Osteocyte (in vitro differentiated cells): ENCODE results near the gene HS3ST3B1. TPM values are rescaled to one million over a fixed set of nuclear protein-coding genes. Genes with fewer than 3 reads are reported as not detected.

Experiments
- DNase-seq: peaks from one replicate; pipeline ENCODE4 v3.0.0; 2021; ENCODE audit warnings: mixed read lengths; ENCODE audit not compliant: unreplicated experiment; ENCODE audit errors: extremely low spot score
- H3K27ac Mint-ChIP-seq: one replicate; pipeline ENCODE4 v1.8.0; 2021; ENCODE audit warnings: mild to moderate bottlenecking, mixed read lengths; ENCODE audit not compliant: unreplicated experiment
- H3K27me3 Mint-ChIP-seq: one replicate; pipeline ENCODE4 v1.8.0; 2021; ENCODE audit warnings: mixed read lengths; ENCODE audit not compliant: unreplicated experiment
- H3K36me3 Mint-ChIP-seq: one replicate; pipeline ENCODE4 v1.8.0; 2021; ENCODE audit warnings: mixed read lengths; ENCODE audit not compliant: unreplicated experiment
- H3K4me1 Mint-ChIP-seq: one replicate; pipeline ENCODE4 v1.8.0; 2021; ENCODE audit warnings: mixed read lengths; ENCODE audit not compliant: unreplicated experiment
- H3K4me3 Mint-ChIP-seq: one replicate; pipeline ENCODE4 v1.8.0; 2021; ENCODE audit warnings: mild to moderate bottlenecking, moderate library complexity, mixed read lengths; ENCODE audit not compliant: unreplicated experiment
- H3K9me3 Mint-ChIP-seq: one replicate; pipeline ENCODE4 v1.8.0; 2021; ENCODE audit warnings: mixed read lengths; ENCODE audit not compliant: unreplicated experiment
- CTCF ChIP-seq: fragments of 200-600 bp; sonication (generic); IDR thresholded peaks from 2 replicates; pipeline ENCODE4 v1.5.0; 2021; ENCODE audit warnings: antibody characterized with exemption, mild to moderate bottlenecking, moderate library complexity
- total RNA-seq: library from RNA; stranded (reverse); gene quantifications from 2 replicates; pipeline ENCODE4 v1.2.1, GENCODE V29; 2021

Gene HS3ST3B1
- total RNA-seq, 1 donor from 2014 or later = 77.0 TPM

- Mint-ChIP-seq H3K4me1 (no peaks in the 10 kb centered on the region), H3K9me3 (peaks cover 9% of the 10 kb centered on the region), H3K36me3 (peaks cover 2% of the 10 kb centered on the region), H3K27me3 (peaks cover 16% of the 10 kb centered on the region), H3K4me3 (no peak overlapping the region), H3K27ac (no peak overlapping the region)
- no peak for TF ChIP-seq CTCF
- no peak for DNase-seq
Measured at GRCh38 chr17:14276535-14277250, 24.2 kb upstream of the HS3ST3B1 start.

- H3K4me1 Mint-ChIP-seq = no peaks in the 10 kb centered on the region
- DNase-seq = no peak
- no peak for TF ChIP-seq CTCF
- H3K27ac Mint-ChIP-seq = no peak overlapping the region
- H3K27me3 Mint-ChIP-seq = peaks cover 25% of the 10 kb centered on the region
- no peaks in the 10 kb centered on the region for H3K9me3 Mint-ChIP-seq
- no peak overlapping the region for H3K4me3 Mint-ChIP-seq
- H3K36me3 Mint-ChIP-seq = no peaks in the 10 kb centered on the region
Measured at GRCh38 chr17:14281530-14281929, 19.4 kb upstream of the HS3ST3B1 start.

- Mint-ChIP-seq H3K9me3 (no peaks in the 10 kb centered on the region), H3K36me3 (no peaks in the 10 kb centered on the region), H3K4me3 (no peak overlapping the region), H3K4me1 (no peaks in the 10 kb centered on the region), H3K27me3 (peaks cover 22% of the 10 kb centered on the region), H3K27ac (no peak overlapping the region)
- no peak for TF ChIP-seq CTCF
- no peak for DNase-seq
Measured at GRCh38 chr17:14282726-14283125, 18.2 kb upstream of the HS3ST3B1 start.

- peaks cover 12% of the 10 kb centered on the region for H3K27me3 Mint-ChIP-seq
- H3K36me3 Mint-ChIP-seq = no peaks in the 10 kb centered on the region
- no peak for DNase-seq
- TF ChIP-seq CTCF = no peak
- H3K9me3 Mint-ChIP-seq = no peaks in the 10 kb centered on the region
- no peak overlapping the region for H3K4me3 Mint-ChIP-seq
- H3K4me1 Mint-ChIP-seq = peaks cover 6% of the 10 kb centered on the region
- no peak overlapping the region for H3K27ac Mint-ChIP-seq
Measured at GRCh38 chr17:14289162-14289561, 11.7 kb upstream of the HS3ST3B1 start.

GRCh38 chr17:14294876-14295275 is 6.0 kb upstream of the HS3ST3B1 start:
- H3K4me1 Mint-ChIP-seq = peaks cover 37% of the 10 kb centered on the region
- no peaks in the 10 kb centered on the region for H3K36me3 Mint-ChIP-seq
- TF ChIP-seq CTCF = no peak
- H3K27ac Mint-ChIP-seq = no peak overlapping the region
- no peak overlapping the region for H3K4me3 Mint-ChIP-seq
- H3K9me3 Mint-ChIP-seq = no peaks in the 10 kb centered on the region
- H3K27me3 Mint-ChIP-seq = no peaks in the 10 kb centered on the region
- DNase-seq = peak; percentile 46
